Mesothelial cell of epicardium (in vitro differentiated cells): Measurements from ENCODE around the gene SLC37A1. TPM values are rescaled to one million over a fixed set of nuclear protein-coding genes. Genes with fewer than 3 reads are reported as not detected.

Experiments used
- DNase-seq, 2 experiments: peaks; one replicate each; pipeline ENCODE4 v3.0.0; 2021; ENCODE audit warnings: low spot score in 2 of 2; ENCODE audit not compliant: unreplicated experiment in 2 of 2
- H3K27ac Mint-ChIP-seq: 2 replicates; pipeline ENCODE4 v1.8.0; 2021; ENCODE audit warnings: mixed read lengths
- H3K27me3 Mint-ChIP-seq: 2 replicates; pipeline ENCODE4 v1.8.0; 2021; ENCODE audit warnings: low read depth, mixed read lengths
- H3K36me3 Mint-ChIP-seq: 2 replicates; pipeline ENCODE4 v1.8.0; 2021; ENCODE audit warnings: mixed read lengths
- H3K4me1 Mint-ChIP-seq: 2 replicates; pipeline ENCODE4 v1.8.0; 2021; ENCODE audit warnings: mixed read lengths
- H3K4me3 Mint-ChIP-seq: 2 replicates; pipeline ENCODE4 v1.8.0; 2021; ENCODE audit warnings: mild to moderate bottlenecking, moderate library complexity, mixed read lengths
- H3K9me3 Mint-ChIP-seq: 2 replicates; pipeline ENCODE4 v1.8.0; 2021; ENCODE audit warnings: mixed read lengths
- total RNA-seq: library from RNA; stranded (reverse); gene quantifications from 3 replicates; pipeline ENCODE4 v1.2.1, GENCODE V29; 2021
- TF ChIP-seq, protein P1 (sequence below): fragments of 200-600 bp; sonication (generic); IDR thresholded peaks from one replicate; pipeline ENCODE4 v1.5.0; 2021; ENCODE audit warnings: antibody characterized with exemption; ENCODE audit not compliant: unreplicated experiment

SLC37A1 gene
- total RNA-seq, 1 donor from 2014 or later, result 13.0 TPM

- no peaks in the 10 kb centered on the region for H3K36me3 Mint-ChIP-seq
- no peak for DNase-seq
- H3K4me3 Mint-ChIP-seq, result peak overlapping the region; percentile 70
- peak overlapping the region; percentile 49 for H3K27ac Mint-ChIP-seq
- H3K4me1 Mint-ChIP-seq, result peaks cover 45% of the 10 kb centered on the region
- TF ChIP-seq, protein P1, sequence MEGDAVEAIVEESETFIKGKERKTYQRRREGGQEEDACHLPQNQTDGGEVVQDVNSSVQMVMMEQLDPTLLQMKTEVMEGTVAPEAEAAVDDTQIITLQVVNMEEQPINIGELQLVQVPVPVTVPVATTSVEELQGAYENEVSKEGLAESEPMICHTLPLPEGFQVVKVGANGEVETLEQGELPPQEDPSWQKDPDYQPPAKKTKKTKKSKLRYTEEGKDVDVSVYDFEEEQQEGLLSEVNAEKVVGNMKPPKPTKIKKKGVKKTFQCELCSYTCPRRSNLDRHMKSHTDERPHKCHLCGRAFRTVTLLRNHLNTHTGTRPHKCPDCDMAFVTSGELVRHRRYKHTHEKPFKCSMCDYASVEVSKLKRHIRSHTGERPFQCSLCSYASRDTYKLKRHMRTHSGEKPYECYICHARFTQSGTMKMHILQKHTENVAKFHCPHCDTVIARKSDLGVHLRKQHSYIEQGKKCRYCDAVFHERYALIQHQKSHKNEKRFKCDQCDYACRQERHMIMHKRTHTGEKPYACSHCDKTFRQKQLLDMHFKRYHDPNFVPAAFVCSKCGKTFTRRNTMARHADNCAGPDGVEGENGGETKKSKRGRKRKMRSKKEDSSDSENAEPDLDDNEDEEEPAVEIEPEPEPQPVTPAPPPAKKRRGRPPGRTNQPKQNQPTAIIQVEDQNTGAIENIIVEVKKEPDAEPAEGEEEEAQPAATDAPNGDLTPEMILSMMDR, result no peak
- H3K9me3 Mint-ChIP-seq, result no peaks in the 10 kb centered on the region
- H3K27me3 Mint-ChIP-seq, result no peaks in the 10 kb centered on the region
These were observed 1.2 kb upstream of the SLC37A1 start for GRCh38 chr21:42512346-42513034.

- H3K4me1 Mint-ChIP-seq, result peaks cover 49% of the 10 kb centered on the region
- TF ChIP-seq, protein P1, result no peak
- peak overlapping the region; percentile 43 for H3K27ac Mint-ChIP-seq
- H3K27me3 Mint-ChIP-seq, result peaks cover 7% of the 10 kb centered on the region
- H3K36me3 Mint-ChIP-seq, result no peaks in the 10 kb centered on the region
- peak in 1 of 2 experiments; percentile 57 for DNase-seq
- H3K4me3 Mint-ChIP-seq, result peak overlapping the region; percentile 75
- H3K9me3 Mint-ChIP-seq, result no peaks in the 10 kb centered on the region
These were observed 582 bp downstream of the SLC37A1 start for GRCh38 chr21:42513985-42514882.

DNA sequence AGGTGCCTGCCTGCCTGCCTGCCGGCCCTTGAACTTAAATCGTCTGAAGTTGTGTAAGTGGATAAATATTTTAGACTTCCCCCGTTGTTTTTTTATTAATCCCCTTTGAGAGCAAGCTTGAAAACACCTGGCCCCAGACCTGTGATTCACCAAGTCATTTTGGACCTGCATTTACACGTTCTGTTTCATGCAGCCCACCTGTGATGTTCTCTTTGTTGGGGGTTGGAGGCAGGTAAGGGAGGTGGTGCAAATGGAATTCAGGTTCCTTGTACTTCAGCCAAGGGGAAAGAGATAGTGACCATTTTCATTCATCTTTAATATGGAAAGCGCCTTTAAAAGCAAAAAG lies 1.2 kb downstream of the SLC37A1 start:
- TF ChIP-seq, protein P1, result no peak
- Mint-ChIP-seq H3K9me3 (no peaks in the 10 kb centered on the region), H3K27ac (peak overlapping the region; percentile 43), H3K4me3 (peak overlapping the region; percentile 75), H3K27me3 (peaks cover 11% of the 10 kb centered on the region), H3K4me1 (peaks cover 44% of the 10 kb centered on the region), H3K36me3 (no peaks in the 10 kb centered on the region)
- DNase-seq, result no peak

- Mint-ChIP-seq H3K4me3 (peak overlapping the region; percentile 75), H3K27ac (peak overlapping the region; percentile 83), H3K9me3 (no peaks in the 10 kb centered on the region), H3K4me1 (peaks cover 44% of the 10 kb centered on the region), H3K36me3 (no peaks in the 10 kb centered on the region), H3K27me3 (peaks cover 20% of the 10 kb centered on the region)
- DNase-seq, result peak in 1 of 2 experiments; percentile 66
- TF ChIP-seq, protein P1, result no peak
These were observed 2.3 kb downstream of the SLC37A1 start for GRCh38 chr21:42515708-42516502.

DNA sequence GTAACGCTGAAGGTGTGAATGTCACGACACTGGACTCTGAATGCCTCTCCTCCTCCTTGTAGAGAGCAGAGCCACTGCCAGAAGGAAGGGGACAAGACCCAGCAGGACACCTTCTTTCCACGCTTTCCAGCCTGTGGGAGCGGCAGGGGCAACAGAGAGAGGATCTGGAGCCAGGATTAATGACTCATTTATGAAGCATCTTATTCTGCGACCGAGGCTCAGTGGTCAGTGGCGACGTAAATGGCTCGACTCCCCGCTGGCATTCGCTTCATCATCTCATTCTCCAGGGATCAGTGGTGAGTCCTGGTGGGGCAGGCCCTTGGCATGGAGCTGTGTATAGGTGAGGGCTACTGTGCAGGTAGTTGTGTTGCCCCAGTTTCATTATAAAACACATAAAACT lies 4.6 kb downstream of the SLC37A1 start:
- H3K9me3 Mint-ChIP-seq, result no peaks in the 10 kb centered on the region
- peaks cover 7% of the 10 kb centered on the region for H3K36me3 Mint-ChIP-seq
- DNase-seq, result no peak
- peaks cover 25% of the 10 kb centered on the region for H3K27me3 Mint-ChIP-seq
- TF ChIP-seq, protein P1, result no peak
- H3K4me1 Mint-ChIP-seq, result peaks cover 34% of the 10 kb centered on the region
- H3K27ac Mint-ChIP-seq, result no peak overlapping the region
- no peak overlapping the region for H3K4me3 Mint-ChIP-seq
